PC-3 (cell line): ENCODE measurements around the gene HDAC4. TPM values are rescaled to one million over a fixed set of nuclear protein-coding genes. Genes with fewer than 3 reads are reported as not detected.

ENCODE experiments used
- ATAC-seq: fragments of 200-7000 bp; cut with Tn5 transposase; 2 replicates; pipeline ENCODE4 v1.9.1; 2020; ENCODE audit warnings: mild to moderate bottlenecking, moderate library complexity
- BruUV-seq: library from RNA; stranded (reverse); fragments of 400-500 nt; replicated peaks from 2 replicates; lab custom pipeline; 2021; lab: Mats Ljungman, UMichigan
- CTCF ChIA-PET: fragments of 300-600 bp; sonication (Branson Sonifier 250); formaldehyde crosslinking; loops from one replicate; lab custom pipeline; 2022; ENCODE audit warnings: antibody characterized with exemption; lab: Charles Lee
- POLR2A ChIA-PET: fragments of 300-600 bp; sonication (Branson Sonifier 250); formaldehyde crosslinking; loops from one replicate; lab custom pipeline; 2022; ENCODE audit warnings: antibody characterized with exemption; ENCODE audit not compliant: unreplicated experiment; lab: Charles Lee
- DNase-seq: peaks from one replicate; pipeline ENCODE4 v3.0.0-alpha.2; 2015
- H2AFZ ChIP-seq: fragments of 300-600 bp; sonication (generic); 2 replicates; pipeline ENCODE4 v1.6.0; 2016; ENCODE audit warnings: antibody characterized with exemption, low read length
- H3F3A ChIP-seq: fragments of 300-600 bp; sonication (generic); one replicate; pipeline ENCODE4 v1.6.0; 2017; ENCODE audit warnings: antibody characterized with exemption, low read length, control low read depth, mild to moderate bottlenecking; ENCODE audit not compliant: unreplicated experiment
- H3K27ac ChIP-seq: fragments of 300-600 bp; sonication (generic); 2 replicates; pipeline ENCODE4 v1.5.1; 2016; ENCODE audit warnings: mild to moderate bottlenecking, low read length
- H3K27me3 ChIP-seq: fragments of 300-600 bp; sonication (generic); 2 replicates; pipeline ENCODE4 v1.6.1; 2016; ENCODE audit warnings: low read length, mixed read lengths
- H3K36me3 ChIP-seq: fragments of 300-600 bp; sonication (generic); 2 replicates; pipeline ENCODE4 v1.6.1; 2016; ENCODE audit warnings: low read depth, mixed run types, low read length, mixed read lengths
- H3K4me1 ChIP-seq: fragments of 300-600 bp; sonication (generic); 2 replicates; pipeline ENCODE4 v1.5.1; 2016; ENCODE audit warnings: low read length; ENCODE audit not compliant: insufficient read depth
- H3K4me2 ChIP-seq: fragments of 300-600 bp; sonication (generic); 2 replicates; pipeline ENCODE4 v1.6.0; 2016; ENCODE audit warnings: low read length
- H3K4me3 ChIP-seq: fragments of 300-600 bp; sonication (generic); 2 replicates; pipeline ENCODE4 v1.5.1; 2016; ENCODE audit warnings: mild to moderate bottlenecking, low read length, mixed read lengths
- H3K79me2 ChIP-seq: fragments of 300-600 bp; sonication (generic); 2 replicates; pipeline ENCODE4 v1.6.1; 2017; ENCODE audit warnings: low read length, mixed read lengths
- H3K9ac ChIP-seq: fragments of 300-600 bp; sonication (generic); 2 replicates; pipeline ENCODE4 v1.6.0; 2016; ENCODE audit warnings: mild to moderate bottlenecking, low read length
- H3K9me2 ChIP-seq: fragments of 300-600 bp; sonication (generic); replicated peaks from 2 replicates; pipeline ENCODE4 v1.6.1; 2016; ENCODE audit warnings: mixed run types, low read length, mixed read lengths
- H3K9me3 ChIP-seq: fragments of 300-600 bp; sonication (generic); 2 replicates; pipeline ENCODE4 v1.6.1; 2016; ENCODE audit warnings: low read length, mixed read lengths
- H4K20me1 ChIP-seq: fragments of 300-600 bp; sonication (generic); 2 replicates; pipeline ENCODE4 v1.6.1; 2016; ENCODE audit warnings: low read length, mixed read lengths
- EZH2 ChIP-seq: fragments of 300-600 bp; sonication (generic); IDR thresholded peaks from one replicate; pipeline ENCODE4 v1.6.1; 2017; ENCODE audit warnings: antibody characterized with exemption, mild to moderate bottlenecking, low read length; ENCODE audit not compliant: unreplicated experiment
- EZH2phosphoT487 ChIP-seq: fragments of 300-600 bp; sonication (generic); IDR thresholded peaks from 2 replicates; pipeline ENCODE4 v1.6.1; 2018; ENCODE audit warnings: mild to moderate bottlenecking, antibody characterized with exemption, low read length, borderline replicate concordance
- intact Hi-C: fragments of 100-400 bp; cut with micrococcal nuclease; formaldehyde crosslinking; loops from 2 replicates; pipeline ENCODE4 v1.9.0; 2023
- total RNA-seq: library from RNA; depleted of rRNA; stranded (reverse); fragments of >200 nt; gene quantifications from 2 replicates; pipeline ENCODE4 v1.2.3, GENCODE V29; 2014
- TF ChIP-seq, protein P1 (sequence below): fragments of 300-600 bp; sonication (generic); conservative IDR thresholded peaks from 2 replicates; pipeline ENCODE4 v1.5.1; 2017; ENCODE audit warnings: antibody characterized with exemption, low read depth, mild to moderate bottlenecking, low read length

HDAC4 gene
- total RNA-seq, 1 experiment from 2014 or later = 8.5 TPM

DNA sequence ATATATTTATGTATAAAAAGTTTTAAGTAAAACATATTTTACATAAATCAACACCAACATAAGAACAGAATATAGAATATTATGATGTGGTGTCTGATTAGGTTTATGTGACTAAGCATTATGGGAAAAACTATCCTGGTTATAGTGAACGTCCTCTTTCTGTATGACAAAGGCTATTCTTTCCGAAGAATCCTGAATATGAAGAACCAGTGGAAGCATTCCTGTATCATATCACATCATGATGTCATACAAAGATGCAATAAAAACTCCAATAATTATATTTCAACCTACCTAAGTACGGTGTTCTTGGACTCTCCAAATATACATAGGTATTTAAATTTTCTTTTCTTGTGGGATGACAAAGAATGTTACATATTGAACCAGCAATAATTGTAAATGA, 37.5 kb upstream of the HDAC4 start:
- ChIA-PET POLR2A (no interaction called here), CTCF (no interaction called here)
- Histone ChIP-seq H3K4me2 (no peak overlapping the region), H3K27me3 (peaks cover 46% of the 10 kb centered on the region), H3F3A (no peaks in the 10 kb centered on the region), H2AFZ (no peak overlapping the region), H3K4me3 (no peak overlapping the region), H3K4me1 (peaks cover 10% of the 10 kb centered on the region), H3K27ac (no peak overlapping the region), H3K9me3 (no peaks in the 10 kb centered on the region), H3K9ac (no peak overlapping the region), H4K20me1 (no peaks in the 10 kb centered on the region), H3K9me2 (no peaks in the 10 kb centered on the region), H3K79me2 (no peaks in the 10 kb centered on the region), H3K36me3 (no peaks in the 10 kb centered on the region)
- TF ChIP-seq, protein P1, sequence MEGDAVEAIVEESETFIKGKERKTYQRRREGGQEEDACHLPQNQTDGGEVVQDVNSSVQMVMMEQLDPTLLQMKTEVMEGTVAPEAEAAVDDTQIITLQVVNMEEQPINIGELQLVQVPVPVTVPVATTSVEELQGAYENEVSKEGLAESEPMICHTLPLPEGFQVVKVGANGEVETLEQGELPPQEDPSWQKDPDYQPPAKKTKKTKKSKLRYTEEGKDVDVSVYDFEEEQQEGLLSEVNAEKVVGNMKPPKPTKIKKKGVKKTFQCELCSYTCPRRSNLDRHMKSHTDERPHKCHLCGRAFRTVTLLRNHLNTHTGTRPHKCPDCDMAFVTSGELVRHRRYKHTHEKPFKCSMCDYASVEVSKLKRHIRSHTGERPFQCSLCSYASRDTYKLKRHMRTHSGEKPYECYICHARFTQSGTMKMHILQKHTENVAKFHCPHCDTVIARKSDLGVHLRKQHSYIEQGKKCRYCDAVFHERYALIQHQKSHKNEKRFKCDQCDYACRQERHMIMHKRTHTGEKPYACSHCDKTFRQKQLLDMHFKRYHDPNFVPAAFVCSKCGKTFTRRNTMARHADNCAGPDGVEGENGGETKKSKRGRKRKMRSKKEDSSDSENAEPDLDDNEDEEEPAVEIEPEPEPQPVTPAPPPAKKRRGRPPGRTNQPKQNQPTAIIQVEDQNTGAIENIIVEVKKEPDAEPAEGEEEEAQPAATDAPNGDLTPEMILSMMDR = no peak
- TF ChIP-seq EZH2phosphoT487 (no peak), EZH2 (no peak)
- no TSS peak for BruUV-seq
- ATAC-seq (no peak), DNase-seq (no peak)
- intact Hi-C loops = no loop called here

DNA sequence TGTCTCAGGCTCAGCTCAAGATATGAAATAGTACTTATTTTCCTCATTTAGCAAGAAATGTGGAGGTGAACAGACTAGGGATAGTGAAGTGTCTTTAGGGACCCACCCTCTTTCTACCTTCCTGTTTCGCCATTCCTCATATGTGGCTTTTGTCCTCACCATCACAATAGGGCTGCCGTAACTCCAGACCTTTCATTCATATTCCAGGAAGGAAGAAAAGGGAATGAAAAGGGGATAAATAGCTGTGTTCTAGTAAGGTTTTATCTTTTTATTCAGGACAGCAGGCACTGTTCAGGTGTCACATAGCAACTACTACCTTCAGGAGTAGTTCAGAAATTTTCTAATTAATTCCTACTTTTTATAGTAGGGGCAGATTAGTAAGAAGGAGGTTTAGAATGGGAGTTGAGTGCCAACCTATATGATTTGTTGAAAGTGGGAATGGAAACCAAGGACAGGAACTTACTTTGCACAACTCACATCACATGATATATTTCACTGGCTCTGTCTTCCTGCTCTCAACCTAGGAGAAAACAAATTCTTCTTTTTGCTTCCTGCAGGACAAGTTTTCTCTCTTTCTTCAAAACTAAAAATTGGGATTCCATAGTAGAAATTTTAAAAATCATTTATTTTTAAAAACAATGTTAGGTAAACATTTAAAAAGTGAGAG, 36.0 kb upstream of the HDAC4 start:
- no peak for DNase-seq
- peaks cover 42% of the 10 kb centered on the region for H3K27me3 ChIP-seq
- CTCF ChIA-PET = interaction anchor here (0.5 kb wide), 1 partner anchor 120 kb away, joined by 5 read pairs; no protein-coding TSS in a partner anchor
- H3K36me3 ChIP-seq = no peaks in the 10 kb centered on the region
- TF ChIP-seq EZH2phosphoT487 (no peak), EZH2 (no peak)
- TF ChIP-seq, protein P1 = no peak
- POLR2A ChIA-PET = no interaction called here
- no peaks in the 10 kb centered on the region for H3F3A ChIP-seq
- no peaks in the 10 kb centered on the region for H3K79me2 ChIP-seq
- no TSS peak for BruUV-seq
- H3K9me3 ChIP-seq = no peaks in the 10 kb centered on the region
- ATAC-seq = no peak
- no peaks in the 10 kb centered on the region for H4K20me1 ChIP-seq
- H3K4me1 ChIP-seq = peaks cover 13% of the 10 kb centered on the region
- H2AFZ ChIP-seq = no peak overlapping the region
- no peaks in the 10 kb centered on the region for H3K9me2 ChIP-seq
- intact Hi-C loops = no loop called here
- H3K4me3 ChIP-seq = no peak overlapping the region
- no peak overlapping the region for H3K27ac ChIP-seq
- no peak overlapping the region for H3K4me2 ChIP-seq
- no peak overlapping the region for H3K9ac ChIP-seq

- no peak overlapping the region for H3K4me3 ChIP-seq
- intact Hi-C loops = no loop called here
- TF ChIP-seq EZH2 (no peak), EZH2phosphoT487 (no peak)
- TF ChIP-seq, protein P1 = no peak
- H3K9me3 ChIP-seq = no peaks in the 10 kb centered on the region
- DNase-seq = no peak
- H3F3A ChIP-seq = no peaks in the 10 kb centered on the region
- no TSS peak for BruUV-seq
- peaks cover 35% of the 10 kb centered on the region for H3K27me3 ChIP-seq
- H3K36me3 ChIP-seq = no peaks in the 10 kb centered on the region
- peaks cover 18% of the 10 kb centered on the region for H3K4me1 ChIP-seq
- H3K27ac ChIP-seq = no peak overlapping the region
- CTCF ChIA-PET = interaction anchor here (0.5 kb wide), 1 partner anchor 121 kb away, joined by 5 read pairs; no protein-coding TSS in a partner anchor
- H2AFZ ChIP-seq = no peak overlapping the region
- no peaks in the 10 kb centered on the region for H3K9me2 ChIP-seq
- H3K79me2 ChIP-seq = no peaks in the 10 kb centered on the region
- no peak overlapping the region for H3K4me2 ChIP-seq
- POLR2A ChIA-PET = no interaction called here
- no peak for ATAC-seq
- H3K9ac ChIP-seq = no peak overlapping the region
- no peaks in the 10 kb centered on the region for H4K20me1 ChIP-seq
Measured at GRCh38 chr2:239436076-239436475, 35.3 kb upstream of the HDAC4 start.
